DOHH2 (cell line): ENCODE data around the gene ALPL.

ENCODE experiments used
- CTCF ChIP-seq: fragments of 200-600 bp; sonication (generic); IDR thresholded peaks from one replicate; pipeline ENCODE4 v1.5.1; 2014; ENCODE audit warnings: antibody characterized with exemption, mild to moderate bottlenecking, low read depth, low read length; ENCODE audit not compliant: poor library complexity, severe bottlenecking
- EZH2phosphoT487 ChIP-seq: fragments of 200-600 bp; sonication (generic); IDR thresholded peaks from 2 replicates; pipeline ENCODE4 v1.6.1; 2017; ENCODE audit warnings: borderline replicate concordance, mild to moderate bottlenecking, antibody characterized with exemption, low read length, moderate library complexity, mixed read lengths

- no peak for TF ChIP-seq CTCF
- no peak for TF ChIP-seq EZH2phosphoT487
Measured at GRCh38 chr1:21613072-21613867, 104.0 kb downstream of the ALPL start.
